Epithelial cell of prostate (primary cell): Measurements from ENCODE around the gene NOL4L.

Experiments
- DNase-seq: peaks from one replicate; pipeline ENCODE4 v3.0.0-alpha.2; 2011; ENCODE audit warnings: low read depth, low spot score
- H3K27ac ChIP-seq: fragments of 450-650 bp; 2 replicates; pipeline ENCODE4 v1.5.1; 2017; ENCODE audit warnings: mild to moderate bottlenecking

The NOL4L gene

DNA sequence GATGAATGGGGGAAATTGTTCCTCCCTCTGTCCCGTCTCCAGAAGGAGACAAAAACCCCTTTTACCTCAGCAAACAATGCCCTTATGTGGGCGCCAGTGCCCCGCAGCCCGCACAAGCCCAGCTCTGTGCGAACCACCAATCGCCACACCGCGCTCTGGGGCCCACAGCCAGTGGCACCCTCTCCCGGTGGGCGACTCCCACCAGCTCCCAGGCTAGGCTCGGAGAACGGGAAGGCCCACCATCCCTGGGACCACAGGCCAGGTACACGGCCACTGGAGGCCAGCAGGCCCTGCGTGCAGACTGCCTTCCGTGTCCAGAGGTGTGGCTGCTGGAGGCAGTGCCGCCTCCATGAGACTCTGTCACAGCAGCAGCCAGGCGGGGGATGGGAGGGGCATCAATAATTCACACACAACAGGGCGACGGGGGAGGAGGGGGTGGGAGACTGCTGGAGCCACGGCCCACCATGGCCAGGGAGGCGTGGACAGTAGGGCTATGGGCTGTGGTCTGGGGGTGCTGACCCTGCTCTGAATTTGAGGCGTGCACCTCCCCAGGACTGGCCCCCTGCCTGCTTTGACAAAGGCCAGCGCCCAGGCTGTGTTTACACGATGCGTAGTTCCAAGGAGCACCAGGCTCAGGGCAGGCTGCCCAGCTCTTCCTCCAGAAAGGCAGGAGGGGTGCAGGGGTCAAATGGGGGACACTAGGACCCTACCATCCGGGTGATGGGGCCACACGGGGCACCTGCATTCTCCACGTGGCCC lies 121.3 kb downstream of the NOL4L start:
- DNase-seq, result no peak
- H3K27ac ChIP-seq, result no peak overlapping the region

DNA sequence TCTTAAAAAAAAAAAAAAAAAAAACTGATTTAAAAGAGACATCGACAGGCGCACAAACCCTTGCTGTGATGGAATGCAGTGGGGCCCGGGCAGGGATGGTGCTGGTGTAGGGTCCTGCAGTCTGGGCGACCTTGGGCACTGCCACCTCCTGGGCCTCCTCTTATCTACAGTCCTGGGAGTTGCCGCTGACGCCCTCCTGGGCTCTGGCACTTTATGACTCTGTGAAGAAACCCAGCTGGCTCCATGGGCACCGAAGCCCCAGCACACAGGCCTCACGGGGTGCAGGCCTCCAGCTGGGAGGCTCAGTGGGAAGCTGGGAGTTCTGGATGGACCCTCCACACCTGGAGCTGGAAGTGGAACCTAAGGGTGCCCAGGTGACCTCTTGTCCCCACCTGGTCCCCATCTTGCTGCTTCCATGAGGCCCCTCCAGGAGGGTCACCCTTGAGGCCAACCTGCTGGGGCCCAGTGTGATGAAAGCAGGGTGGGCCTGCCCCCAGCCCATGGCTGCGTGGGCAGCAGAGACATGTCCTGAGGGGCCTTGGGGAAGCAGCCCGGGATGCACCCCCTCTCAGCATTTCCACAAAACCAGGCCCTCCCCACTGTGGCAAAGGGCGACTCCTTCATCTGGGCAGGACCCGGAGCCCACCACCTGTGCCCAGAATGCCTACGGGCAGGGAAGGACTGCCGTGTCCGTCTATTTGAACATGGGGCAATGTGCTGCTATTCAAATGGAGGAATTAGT lies 122.1 kb downstream of the NOL4L start:
- no peak for DNase-seq
- no peak overlapping the region for H3K27ac ChIP-seq

DNA sequence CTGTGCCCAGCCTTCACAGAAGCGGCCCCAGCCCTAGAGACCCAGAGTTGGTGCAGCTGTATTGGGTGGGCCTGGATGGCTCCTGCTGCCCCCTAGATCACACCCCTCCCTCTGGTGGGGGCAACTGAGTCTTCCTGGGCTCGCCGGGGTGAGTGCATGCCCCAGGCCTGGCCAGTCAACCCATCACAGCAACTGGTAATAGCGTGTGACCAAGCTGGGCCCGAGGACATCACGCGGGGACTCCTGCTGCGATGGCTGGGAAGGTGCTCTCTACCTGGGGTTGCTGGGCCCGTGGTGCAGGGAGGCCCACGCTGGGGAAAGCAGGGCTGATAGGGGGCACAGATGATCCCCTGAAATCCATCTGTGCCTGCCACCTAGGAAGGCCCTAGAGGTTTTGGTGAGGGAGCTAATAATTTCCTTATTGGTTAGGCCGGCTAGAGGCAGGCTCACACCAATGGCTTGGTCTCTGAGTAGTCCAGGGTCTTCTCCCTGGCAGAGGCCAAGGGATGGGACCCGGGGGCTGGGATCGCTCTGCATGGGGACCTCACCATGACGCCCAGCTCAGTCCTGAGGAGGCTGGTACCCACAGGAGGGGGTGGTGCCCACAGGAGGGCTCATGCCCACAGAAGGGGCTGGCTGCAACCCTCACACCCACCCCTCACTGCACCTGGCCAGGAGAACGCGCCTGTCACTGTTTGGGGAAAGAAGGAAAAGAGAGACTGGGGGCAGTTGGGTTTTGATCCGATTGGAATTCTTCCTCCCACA lies 123.1 kb downstream of the NOL4L start:
- no peak overlapping the region for H3K27ac ChIP-seq
- DNase-seq, result no peak

DNA sequence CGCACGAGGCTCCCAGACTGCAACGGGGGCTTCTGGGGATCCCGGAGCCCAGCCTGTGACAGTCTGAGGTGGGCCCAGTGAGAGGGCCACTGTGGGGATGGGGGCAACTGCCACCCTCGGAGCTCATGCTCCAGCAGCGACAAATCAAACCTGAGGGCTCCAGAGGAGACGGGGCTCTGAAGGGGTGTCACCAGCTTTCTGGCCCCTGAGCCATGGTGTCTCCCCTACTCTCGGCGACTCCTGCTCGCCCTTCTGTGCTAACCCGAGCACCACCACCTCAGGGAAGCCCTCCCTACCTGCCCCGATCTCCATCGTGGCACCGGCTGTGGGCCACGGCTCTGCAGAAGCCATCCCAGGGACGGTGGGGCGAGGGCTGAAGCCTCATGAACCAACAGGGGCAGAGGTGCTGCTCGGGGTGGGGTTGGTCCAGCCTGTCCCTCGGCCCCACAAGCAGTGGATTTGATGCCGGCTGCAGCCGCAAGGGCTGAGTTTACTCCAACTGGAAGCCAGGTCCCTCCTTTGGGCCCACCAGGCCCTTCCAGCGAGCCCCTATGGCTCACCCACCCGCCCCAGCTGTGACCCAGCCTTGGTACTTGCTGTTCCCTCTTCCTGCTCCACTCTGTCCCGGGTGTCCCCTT lies 124.3 kb downstream of the NOL4L start:
- no peak for DNase-seq
- H3K27ac ChIP-seq, result no peak overlapping the region

DNA sequence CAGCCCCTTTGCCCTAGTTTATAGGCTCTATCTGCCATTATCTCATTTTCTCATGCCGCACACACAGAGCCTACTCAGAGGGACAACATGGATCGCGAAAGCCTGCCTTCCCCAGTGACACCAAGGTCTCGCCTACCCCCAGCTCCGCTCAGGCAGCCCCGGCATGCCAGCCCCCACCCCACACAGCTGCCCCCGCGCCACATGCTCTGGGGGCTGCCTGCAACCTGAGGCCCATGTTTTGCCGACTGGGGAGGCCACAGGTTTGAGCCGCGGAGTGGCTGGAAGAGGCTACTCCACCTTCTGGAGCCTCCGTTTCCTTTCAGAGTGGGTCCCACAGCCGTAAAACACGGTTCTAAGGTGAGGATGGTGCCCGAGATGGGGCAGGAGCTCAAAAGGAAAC lies 124.9 kb downstream of the NOL4L start:
- DNase-seq, result no peak
- H3K27ac ChIP-seq, result no peak overlapping the region

DNA sequence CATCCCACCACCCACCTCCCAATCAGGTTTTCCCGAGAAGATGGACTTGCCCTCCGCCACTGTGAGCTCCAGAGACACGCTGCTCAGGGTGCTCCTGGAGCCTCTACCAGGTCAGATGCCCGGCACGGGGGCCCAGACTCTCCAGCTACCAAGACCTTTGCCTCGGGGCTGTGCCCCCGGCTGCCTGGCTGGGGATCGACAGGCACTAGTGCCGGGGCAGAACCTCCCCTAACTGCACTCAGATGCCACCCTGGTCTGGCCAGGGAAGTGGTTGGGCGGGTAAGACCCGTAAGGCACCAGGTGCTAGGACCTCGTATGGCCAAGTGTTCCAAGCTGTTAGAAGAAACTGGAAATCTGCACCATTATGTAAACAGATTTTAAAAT lies 126.3 kb downstream of the NOL4L start:
- H3K27ac ChIP-seq, result no peak overlapping the region
- no peak for DNase-seq

DNA sequence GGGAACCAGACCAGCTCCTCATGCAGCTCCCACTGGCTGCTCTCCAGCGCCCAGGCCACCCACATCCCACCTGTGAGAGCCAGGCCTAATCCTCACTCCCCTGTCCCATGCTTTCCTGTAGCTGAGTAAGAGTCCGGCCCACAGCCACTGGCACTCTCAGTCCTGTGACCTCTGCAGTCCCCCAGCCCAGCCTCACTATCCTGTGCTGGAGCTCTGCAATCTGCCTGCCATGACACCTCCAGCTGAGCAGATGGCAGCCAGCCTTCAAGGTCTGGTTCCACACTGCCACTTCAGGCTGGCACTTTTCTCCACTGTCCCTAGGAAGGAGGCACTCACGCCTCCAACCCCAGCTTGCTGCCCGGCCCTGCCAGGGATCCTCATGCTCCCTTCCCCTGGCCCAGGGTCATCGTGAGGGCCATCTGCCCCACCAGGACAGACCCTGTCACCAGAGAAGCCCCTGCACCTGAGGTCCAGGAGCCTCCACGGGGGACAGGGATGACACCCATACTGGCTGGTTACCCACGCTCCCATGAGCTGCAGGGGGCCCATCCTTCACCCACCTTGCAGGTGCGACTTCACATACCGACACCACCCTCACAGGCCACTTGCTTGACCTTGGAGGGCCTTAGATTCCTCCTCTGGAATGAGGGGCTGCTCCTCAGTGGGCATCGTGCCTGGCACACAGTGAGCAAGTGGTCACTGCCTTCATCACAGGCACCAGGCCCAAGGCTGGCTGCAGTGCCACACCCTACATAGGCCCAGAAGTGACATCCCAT lies 126.9 kb downstream of the NOL4L start:
- H3K27ac ChIP-seq, result no peak overlapping the region
- no peak for DNase-seq

DNA sequence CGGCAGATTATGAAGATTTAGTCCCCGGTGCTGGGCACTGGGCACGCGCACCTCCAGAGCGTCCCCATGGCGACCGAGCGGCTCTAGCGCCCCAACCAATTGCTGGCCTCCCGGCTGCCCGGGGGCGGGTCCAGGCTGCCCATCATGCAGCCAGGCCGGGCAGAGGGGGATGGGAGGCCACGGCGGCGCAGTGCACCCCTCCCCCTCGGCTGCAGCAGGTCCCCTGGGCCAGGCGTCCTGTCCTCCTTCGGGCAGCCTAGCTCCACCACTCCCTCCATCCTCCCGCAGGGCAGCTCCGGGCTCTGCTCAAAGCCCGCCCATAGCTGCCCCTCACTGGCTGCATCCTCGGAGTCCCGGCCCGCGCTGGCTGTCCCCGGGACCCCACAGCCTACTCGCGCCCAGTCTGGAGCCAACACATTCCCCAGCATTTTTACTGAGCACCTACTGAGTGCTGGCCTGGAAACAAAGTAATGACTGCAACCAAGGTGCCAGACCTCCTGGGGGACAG lies 127.6 kb downstream of the NOL4L start:
- no peak overlapping the region for H3K27ac ChIP-seq
- DNase-seq, result no peak

DNA sequence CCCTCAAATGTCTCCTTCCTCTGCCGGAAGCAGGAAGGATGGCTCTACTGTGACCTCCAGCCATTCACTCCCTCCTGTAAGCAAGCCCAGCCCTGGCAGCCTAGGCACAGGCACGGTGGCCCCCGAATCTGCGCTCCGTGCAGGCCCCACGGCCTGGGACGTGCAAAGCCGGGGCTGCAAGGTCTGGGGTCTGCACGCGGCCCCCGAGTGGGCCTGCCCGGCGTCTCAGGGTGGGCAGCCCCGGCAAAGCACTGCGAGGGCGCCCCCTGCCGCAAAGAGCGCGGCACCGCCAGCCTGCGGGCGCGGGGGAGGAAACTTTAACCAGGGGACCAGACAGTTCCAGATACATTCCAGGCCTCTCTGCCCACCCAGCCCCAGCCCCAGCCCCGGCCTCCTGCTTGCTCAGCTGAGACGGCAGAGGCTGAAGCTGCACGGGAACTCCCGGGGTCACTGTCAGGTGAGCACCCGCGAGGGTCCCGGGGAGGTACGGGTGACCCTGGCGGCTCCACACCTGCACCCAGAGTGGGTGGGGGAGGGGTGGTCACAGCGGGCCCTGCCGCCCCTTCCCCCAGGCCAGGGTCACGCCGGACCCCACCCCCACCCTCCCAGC lies 128.2 kb downstream of the NOL4L start:
- no peak for DNase-seq
- no peak overlapping the region for H3K27ac ChIP-seq

DNA sequence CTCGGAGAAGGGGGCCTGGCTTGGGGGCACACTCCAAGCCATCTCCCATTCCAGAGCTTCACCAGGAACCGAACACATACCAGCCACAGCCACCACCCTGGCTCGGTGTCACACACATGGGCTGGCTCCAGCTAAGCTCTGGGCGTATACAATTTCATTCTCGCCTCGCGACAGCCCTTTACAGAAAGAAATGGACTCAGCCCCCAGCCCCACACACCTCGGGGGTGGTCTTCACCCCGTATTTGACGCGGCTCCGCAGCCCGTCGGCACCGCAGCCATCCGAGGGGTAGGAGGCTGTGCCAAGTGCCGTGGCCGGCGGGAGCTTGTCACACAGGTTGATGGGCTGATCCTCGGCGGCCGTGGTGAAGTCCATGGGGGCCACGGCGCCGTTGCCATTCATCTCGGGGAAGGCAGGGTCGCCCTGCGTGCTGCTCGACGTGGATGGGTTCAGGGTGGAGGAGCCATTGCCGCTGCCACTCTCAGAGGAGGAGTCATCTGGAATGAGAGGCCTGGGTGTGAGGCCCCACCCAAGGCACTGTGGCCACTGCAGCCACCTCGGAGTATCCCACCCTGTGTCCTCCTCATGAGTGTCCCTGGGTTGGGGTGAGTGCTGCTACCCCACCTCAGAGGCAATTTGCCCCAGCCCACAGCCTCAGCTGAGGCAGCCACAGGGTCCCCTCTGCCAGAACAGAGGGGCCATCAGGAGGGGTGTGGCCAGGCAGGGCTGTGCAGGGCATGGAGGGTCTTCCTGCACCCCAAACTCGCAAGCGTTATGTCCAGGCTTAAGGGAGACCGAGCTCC lies 129.0 kb downstream of the NOL4L start:
- no peak overlapping the region for H3K27ac ChIP-seq
- DNase-seq, result no peak

DNA sequence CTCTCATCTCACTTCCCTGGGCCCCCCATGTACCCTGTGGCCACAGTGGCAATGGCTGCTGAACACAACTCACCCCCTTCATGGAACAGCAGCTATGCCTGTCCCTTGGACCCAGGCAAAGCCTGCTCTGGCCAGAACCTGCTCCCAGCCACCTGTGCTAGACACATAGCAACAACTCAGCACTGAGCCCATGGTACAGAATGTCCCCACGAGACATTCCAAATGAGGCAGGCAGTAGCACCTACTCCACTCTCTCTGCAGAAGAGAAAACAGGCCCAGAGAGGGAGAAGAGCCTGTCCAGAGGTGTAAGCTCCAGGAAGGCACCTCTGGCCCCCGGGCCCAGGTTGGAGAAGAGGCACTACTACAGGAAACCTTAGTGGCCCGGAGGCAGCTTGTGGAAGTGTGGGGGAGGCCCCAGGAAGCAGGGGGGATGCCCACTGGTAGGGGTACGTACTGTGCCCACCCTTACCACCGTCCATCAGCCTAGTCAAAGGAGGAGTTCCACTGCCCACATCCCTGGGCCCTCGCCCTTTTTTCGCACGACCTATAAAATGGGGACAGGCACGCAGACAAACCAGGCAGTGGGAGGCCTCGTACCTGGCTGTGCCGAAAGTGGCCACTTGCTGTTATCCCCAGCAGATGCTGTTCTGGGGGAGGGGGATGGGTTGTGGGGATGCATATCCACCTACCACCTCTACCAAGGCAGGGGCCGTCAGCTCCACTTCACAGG lies 129.8 kb downstream of the NOL4L start:
- DNase-seq, result no peak
- no peak overlapping the region for H3K27ac ChIP-seq

DNA sequence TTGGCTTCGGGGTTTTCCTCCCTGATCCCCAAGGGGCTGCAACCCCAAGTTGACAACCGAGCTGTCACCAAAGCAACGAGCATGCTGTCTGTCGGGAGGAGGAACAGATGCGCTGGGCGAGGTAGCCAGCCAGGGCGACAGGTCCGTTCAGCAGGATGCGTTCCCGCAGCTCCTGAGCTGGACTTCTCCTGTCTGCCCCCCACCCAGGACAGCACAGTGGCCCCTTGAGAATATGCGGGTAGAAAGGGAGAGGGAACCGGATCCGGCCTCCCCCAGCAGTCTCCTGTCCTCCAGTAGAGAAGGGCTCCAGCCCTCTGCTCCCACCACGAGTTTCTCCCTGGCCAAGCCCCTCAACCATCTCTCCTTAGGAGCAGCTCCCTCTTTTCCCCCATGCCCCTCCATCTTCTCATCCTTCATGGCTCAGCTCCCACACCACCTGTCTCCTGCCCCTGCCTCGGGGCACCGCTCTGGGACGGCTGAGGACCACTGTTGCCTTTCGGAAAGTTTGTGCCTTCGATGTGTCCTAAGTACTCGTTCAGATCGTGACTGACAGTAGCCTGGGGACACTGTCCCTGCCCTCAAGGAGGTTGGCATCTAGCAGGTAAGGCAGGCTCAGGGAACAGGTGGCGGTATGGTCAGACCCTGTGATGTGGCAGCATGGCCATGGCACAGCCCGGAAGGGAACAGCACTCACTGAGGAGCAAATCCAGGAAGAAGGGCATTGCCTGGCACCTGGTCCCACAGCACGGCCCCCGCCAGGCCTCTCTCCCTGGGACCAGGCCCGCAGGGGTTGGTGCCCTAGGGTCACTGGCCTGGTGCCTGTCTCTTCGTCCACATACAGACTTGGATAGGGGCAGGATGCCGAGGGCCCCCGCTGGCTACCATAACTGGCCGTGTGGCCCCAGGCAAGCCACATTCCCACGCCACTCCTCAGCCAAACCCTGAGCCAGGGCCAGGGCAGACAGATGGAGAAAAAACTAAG lies 130.7 kb downstream of the NOL4L start:
- H3K27ac ChIP-seq, result no peak overlapping the region

DNA sequence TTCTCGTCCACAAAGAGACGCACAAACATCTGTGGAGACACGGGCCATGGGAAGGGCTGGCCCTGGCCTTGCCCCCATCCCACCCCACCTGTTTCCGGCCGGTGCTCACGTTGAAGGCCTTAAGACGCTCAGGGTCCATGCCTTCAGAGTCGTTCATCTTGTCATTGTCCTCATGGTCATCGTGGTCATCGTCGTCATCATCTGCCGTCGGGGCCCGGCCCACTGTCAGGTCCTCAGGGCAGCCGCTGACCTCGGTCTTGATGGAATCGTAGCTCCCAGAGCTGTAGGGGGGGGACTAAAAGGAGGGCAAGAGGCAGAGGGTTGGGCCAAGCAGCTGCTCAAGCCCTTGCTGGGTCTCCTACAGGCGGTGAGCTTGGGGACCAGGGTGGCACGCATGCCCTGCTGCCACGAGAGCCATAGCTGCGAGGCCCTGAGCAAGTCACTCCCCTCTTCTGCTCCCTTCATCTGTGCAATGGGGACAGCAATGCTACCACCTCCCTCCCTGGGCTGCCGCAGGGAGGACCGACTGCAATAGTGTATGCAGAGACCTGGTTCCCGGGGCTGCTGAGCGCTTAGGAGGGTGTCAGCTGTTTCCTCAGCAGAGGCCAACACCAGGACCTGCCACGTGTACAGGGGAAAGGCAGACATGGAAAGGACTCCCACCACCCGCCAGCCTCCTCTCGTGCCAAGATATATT lies 131.5 kb downstream of the NOL4L start:
- DNase-seq, result no peak
- H3K27ac ChIP-seq, result no peak overlapping the region

More for the DNA sequence above, 130.7 kb downstream of the NOL4L start:
- no peak for DNase-seq

DNA sequence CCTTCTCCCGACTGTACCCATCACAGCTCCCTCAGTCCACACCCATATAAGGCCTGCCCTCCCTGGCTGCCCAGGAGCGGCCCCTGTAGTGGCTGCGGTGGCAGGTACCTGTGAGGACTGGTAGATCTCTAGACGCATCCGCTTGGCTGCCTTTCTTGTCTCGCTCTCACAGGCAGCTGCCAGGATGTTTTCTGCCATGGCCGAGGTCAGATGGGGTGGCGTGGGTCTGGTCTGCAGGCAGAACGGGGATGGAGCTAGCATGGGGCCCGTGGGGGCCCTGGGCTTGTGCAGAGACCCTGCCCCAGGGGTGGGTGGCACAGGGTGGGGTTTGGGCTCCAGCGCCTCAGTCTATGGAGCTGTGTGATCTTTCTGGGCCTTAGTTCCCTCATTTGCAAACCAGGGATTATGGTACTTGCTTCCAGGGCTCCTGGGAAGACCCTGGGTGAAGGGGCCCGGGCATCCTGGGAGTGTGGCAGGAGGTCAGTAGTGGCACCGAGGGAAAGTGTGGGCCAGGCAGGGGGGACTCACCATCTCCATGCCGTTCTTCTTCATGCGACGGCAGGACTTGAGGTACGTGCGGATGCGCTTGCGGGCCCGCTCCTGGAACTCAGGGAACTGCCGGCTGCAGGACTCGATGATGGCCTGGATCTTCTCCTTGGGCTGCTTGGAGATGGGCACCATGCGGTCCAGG lies 132.2 kb downstream of the NOL4L start:
- H3K27ac ChIP-seq, result no peak overlapping the region
- no peak for DNase-seq

DNA sequence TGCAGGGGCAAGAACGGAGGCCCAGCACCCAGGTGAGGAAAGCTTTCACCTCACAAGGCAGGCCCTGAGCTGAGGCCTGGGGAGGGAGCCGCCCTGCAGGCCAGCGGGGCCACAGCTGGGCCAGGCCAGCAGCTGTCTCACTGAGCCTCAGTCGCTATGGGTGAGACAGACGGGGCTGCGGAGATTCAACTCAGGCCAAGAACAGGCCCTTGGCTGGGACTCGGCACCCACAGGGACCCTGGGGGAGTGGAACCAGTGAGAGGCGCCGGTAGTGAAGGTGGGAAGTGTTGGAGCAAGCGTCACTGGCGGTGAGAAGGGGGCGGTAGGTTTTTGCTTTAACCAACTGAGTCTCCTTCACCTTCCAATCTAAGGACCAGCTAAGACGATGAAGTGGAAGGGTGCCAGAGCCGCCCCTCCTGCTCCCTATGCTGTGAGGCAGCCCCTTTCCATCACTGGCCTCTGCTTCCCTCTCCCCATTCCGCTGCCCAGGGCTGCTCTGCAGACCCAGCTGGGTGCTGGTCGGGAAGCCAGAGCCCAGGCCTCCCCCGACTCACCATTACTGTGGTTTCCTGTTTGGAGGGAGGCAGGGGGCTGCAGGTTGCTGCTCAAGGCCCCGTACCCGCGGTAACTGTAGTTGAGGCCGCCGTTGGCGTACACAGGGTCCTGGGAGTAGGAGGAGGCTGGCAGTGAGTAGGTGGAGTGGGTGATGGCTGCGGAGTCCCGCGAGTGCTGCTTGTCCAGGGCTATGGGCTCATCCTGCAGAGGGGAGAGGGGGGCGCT lies 133.3 kb downstream of the NOL4L start:
- no peak overlapping the region for H3K27ac ChIP-seq
- no peak for DNase-seq
